Activated T-helper 1 cell treated with anti-CD3 and anti-CD28 coated beads, Interleukin-2, amount 50 U/mL, for 16 hours (primary cell): ENCODE data around the gene CIAO2B.
"Not testable (repeated sequence)": the region's sequence is repeated elsewhere in the genome, so short reads cannot be mapped to it uniquely, and the experiment has no call there.

Experiments used
- DNase-seq, 2 donors: peaks; one replicate each; pipeline ENCODE4 v3.0.0-alpha.2; 2020; ENCODE audit warnings: low read depth in 1 of 2, low spot score in 1 of 2

Gene CIAO2B

DNA sequence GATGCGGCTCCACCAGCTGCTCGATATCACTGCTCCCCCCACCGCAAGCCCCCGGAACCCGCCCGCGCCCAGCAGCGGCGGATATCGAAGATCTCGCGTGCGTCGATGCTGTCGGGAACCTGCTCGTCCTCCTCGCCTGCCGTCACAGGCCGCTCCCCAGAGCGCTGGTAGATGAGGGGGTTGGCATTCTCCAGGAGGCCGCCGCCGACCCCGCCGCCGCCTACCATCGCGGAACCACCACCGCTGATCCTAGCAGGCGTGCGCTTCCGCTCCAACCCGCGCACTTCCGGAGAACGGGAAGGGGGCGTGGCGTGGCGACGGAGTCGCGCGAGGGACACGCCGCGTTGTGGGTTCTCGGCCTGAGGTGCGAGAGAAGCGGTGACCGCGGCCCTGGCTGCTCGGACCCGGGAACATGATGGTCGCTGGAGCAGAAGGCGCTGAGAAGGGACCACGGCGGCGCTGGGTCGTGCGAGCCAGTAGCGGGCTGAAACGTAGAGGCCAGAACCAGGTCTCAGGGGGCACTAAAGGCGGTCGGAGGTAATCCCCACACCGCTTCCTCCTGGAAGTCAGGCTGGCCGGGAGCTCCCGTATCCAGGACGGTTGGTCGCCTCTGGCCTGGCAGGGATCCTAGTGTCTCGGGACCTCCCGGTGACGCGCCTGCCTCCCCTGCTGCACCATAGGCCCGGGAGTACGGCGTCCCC is at the start of gene CIAO2B:
CIAO2B (minus strand) TSS at position 265 of the 701 bp plus-strand sequence; CDS start at position 227, 38 bp downstream.
- peak; percentile 79 to 84 for DNase-seq

DNA sequence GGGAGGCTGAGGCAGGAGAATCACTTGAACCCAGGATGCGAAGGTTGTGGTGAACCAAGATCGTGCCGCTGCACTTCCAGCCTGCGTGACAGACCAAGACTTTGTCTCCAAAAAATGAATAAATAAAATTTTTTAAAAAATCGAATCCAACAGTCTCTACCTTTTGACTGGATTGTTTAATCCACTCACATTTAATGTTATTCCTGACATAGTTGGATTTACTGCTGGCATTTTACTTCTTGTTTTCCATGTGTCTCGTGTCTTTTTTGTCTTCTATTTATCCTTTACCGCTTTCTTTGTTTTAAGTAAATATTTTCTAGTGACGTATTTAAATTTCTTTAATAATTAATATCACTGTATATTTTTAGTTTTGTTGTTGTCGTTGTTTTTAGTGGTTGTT is 48.8 kb upstream of the CIAO2B start:
- no peak for DNase-seq

DNA sequence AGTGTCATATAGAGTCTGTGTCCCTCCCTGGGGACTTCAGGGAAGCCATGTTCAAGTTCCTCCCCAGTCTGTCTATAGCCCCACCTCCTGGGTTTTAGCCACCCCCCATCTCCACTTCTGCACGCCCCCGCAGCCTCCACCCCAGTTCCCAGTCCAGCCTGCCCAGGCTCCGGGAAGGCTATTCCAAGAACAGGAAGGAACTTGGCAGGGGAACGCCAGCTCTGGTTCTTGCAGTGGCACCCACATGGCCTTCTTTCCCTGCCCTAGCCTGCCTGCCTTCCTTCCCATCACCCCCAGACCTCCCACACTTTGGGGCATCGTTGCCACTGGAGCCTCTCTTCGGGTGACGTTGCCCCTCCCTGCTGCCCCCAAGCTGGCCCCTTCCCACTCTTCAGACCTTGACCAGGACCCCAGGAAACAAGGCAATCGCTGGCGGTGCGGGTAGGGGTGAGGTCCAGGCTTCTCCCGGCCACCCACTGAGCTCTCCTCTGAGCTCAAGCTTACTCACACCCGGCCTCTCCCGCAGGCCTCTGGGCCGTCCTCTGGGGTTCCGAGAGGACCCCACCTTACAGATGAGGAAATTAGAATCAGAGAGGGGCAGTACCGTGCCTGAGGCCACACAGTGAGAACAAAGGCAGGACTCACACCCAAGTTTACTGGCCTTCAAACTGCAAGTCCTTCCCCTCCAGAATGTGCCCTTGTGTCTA is 45.0 kb upstream of the CIAO2B start:
- no peak for DNase-seq

DNA sequence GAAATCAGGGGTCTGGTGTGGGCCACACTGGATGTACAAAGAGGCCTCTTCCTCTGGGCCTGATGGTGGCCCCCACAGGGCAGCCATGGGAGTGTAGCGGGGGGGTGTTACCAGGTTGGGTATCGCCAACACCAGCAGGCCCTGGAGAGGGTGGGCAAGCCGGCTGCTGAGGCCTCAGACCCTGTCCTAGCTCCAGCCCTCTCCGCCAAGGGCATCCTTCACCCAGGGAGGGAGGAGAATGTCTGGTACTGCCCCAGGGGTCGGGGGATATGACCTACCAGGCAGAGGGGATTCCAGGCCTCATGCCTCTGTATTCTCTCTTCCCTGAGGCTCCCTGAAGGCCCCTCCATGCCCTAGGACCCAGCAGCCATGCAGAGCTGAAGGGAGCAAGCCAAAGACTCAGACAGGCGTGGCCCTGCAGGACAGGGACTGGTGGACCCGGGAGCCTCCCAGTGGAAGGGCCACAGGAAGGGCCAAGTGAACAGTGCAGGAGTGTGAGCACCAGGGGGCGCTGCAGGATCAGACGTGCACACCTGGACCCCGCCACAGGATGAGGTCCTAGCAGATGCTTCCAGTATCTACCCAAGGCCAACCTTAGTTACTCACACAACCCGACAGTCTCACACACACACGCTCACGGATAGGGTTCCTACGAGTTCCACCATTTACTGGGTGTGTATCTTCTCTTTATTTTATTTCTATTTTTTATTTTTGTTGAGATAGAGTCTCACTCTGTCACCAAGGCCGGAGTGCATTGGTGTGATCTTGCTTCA is 43.3 kb upstream of the CIAO2B start:
- DNase-seq, result peak; percentile 83 to 89

DNA sequence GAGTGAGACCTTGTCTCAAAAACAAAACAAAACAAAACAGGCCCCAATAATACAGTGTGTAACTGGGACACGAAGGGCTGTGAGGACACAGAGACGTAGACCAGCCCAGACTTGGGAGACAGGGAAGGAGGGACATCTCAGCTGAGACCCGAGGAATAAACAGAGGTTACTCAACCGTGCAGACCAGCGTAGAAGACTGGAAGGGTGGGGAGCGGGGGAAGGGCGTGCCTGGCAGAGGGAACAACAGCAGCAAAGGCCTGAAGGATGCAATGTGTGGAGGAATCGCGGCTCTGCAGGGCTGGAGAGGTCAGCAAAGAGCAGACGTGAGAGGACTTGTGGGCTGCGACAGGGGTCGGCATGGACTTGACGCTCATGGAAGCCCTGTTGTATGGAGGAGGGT is 42.5 kb upstream of the CIAO2B start:
- DNase-seq, result no peak

DNA sequence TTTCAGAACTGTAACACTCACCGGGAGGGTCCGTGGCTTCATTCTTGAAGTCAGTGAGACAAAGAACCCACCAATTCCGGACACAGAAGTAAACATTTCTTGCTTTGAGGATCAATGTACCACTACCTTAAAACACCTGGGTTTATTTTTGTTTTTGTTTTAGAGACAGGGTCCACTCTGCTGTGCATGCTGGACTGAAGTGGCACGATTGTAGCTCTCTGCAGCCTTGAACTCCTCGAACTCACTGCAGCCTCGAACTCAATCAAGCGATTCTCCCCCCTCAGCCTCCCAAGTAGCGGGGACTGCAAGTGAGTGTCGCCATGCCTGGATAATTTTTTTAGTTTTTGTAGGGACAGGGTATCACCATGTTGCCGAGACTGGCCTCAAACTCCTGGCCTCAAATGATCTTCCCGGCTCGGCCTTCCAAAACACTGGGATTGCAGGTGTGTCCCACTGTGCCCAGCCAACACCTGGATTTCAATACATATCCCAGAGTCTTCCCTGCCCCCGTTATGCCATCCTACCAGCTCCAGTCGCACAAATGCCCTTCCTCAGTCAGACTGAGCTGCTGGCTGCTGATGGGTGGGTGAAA is 41.2 kb upstream of the CIAO2B start:
- no peak for DNase-seq

DNA sequence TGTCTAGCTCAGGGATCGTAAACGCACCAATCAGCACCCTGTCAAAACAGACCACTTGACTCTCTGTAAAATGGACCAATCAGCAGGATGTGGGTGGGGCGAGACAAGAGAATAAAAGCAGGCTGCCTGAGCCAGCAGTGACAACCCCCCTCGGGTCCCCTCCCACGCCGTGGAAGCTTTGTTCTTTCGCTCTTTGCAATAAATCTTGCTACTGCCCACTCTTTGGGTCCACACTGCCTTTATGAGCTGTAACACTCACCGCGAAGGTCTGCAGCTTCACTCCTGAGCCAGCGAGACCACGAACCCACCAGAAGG is 40.7 kb upstream of the CIAO2B start:
- not testable (repeated sequence) for DNase-seq

DNA sequence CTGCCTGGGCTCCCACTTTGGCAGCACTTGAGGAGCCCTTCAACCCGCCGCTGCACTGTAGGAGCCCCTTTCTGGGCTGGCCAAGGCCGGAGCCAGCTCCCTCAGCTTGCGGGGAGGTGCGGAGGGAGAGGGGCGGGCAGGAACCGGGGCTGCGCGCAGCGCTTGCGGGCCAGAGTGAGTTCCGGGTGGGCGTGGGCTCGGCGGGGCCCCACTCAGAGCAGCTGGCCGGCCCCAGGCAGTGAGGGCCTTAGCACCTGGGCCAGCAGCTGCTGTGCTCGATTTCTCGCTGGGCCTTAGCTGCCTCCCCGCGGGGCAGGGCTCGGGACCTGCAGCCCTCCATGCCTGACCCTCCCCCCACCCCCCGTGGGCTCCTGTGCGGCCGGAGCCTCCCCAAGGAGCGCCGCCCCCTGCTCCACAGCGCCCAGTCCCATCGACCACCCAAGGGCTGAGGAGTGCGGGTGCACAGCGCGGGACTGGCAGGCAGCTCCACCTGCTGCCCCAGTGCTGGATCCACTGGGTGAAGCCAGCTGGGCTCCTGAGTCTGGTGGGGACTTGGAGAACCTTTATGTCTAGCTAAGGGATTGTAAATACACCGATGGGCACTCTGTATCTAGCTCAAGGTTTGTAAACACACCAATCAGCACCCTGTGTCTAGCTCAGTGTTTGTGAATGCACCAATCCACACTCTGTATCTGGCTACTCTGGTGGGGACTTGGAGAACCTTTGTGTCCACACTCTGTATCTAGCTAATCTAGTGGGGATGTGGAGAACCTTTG is 40.1 kb upstream of the CIAO2B start:
- DNase-seq, result not testable (repeated sequence)

DNA sequence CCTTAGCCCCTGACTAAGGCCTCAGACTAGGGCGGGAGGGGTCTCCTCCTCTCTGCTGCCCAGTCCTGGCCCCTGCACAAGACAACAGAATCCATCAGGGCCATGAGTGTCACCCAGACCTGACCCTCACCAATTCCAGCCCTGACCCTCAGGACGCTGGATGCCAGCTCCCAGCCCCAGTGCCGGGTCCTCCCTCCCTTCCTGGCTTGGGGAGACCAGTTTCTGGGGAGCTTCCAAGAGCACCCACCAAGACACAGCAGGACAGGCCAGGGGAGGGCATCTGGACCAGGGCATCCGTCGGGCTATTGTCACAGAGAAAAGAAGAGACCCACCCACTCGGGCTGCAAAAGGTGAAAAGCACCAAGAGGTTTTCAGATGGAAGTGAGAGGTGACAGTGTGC is 39.5 kb upstream of the CIAO2B start:
- no peak for DNase-seq

DNA sequence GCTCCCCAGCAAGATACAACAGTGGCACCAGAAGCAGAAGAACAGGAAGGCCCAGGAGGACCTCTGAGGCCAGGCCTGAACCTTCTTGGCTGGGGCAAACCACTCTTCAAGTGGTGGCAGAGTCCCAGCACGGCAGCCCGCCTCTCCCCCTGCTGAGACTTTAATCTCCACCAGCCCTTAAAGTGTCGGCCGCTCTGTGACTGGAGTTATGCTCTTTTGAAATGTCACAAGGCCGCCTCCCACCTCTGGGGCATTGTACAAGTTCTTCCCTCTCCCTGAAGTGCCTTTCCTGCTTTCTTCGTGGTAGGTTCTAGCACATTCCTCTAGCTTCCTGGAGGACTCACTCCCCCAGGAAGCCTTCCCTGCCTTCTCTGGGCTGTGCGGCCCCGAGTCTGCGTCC is 38.8 kb upstream of the CIAO2B start:
- no peak for DNase-seq

DNA sequence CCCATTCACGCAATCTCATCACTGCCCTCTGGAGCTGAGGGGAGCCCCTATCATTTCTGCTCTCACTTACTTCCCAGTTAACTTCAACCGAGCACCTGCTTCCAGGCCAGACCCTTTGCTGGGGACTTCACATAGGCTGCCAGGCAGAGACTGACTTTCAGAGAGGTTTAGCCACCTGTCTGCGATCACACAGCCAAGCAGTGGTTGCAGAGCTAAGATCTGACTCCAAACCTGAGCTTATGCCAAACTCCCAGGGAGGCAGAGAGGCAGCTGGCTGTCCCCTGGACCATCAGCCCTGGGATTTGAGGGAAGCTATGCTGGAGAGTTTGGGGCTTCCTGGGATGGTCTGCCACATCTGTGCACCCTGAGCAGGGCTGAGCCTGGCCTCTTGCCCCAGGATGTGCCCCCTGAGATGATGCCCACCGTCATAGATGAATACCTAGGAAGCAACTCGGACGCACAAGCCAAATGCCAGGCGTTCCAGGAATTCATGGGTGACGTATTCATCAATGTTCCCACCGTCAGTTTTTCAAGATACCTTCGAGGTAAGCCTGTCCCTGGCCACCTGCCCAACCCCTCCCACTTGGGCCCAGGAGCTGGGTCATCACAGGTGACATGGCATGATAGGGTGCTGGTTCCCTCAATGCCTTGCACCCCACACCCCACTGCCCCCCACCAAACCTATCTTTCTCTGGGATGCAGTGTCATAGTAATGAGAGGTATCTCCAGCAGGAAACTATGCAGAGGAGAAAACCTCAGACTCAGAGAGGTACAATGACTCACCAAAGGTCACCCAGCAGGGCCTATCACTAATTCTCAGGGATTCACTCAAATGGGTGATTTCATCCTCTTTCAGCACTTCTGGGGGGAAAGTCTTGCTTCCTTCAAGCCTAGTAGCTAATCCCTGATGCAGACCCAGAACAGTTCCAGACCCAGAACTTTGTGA is 36.8 kb upstream of the CIAO2B start:
- no peak for DNase-seq

DNA sequence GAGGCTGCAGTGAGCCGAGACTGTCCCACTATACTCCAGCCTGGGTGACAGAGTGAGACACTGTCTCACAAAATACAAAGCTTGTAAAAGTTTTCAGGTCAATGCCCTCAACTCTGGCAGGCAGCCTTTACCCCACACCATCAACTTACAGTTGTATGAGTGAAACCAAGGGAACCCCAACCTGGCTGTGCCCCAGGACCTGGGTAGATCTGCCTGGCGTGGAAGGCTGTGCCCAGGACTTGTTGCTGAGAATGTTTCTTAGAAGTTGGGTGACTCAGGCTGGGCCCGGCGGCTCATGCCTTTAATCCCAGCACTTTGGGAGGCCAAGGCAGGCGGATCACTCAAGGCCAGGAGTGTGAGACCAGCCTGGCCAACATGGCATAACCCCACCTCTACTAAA is 34.6 kb upstream of the CIAO2B start:
- no peak for DNase-seq

DNA sequence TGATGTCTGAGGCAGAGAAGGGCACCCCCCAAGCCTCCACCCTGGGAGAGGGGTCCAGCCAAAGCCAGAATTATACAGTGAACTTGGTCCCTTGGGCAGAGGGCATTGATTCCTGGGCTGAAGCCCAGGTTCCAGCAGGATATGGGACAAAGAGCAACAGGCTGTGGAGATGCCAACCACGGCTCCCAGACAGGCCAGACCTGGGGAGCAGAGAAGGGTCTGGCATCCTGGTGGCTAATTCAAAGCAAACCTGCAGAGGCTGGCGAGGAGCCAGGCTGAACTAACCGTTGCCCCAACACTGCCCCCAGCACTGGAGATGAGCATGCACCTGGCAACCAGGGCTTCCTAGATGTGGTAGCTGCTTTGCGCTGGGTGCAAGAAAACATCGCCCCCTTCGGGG is 29.8 kb upstream of the CIAO2B start:
- no peak for DNase-seq

DNA sequence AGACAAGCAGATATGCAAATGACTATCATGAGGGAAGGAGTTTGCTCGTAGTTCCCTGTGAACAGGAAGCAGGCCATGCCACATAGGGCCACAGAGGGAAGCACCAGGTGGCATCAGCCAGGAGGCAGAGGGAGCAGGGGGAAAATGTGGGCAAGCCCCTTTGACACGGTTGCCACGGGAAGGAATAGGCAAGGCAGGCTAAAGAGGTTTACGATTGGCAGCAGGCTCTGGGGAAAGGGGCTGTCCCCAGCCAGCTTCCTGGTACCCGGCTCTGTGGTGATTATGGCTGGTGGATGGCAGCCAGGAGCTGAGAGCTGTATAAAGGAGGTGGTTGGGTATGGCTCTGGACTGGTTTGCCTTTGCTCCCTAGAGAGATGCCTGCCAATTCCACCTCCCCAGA is 27.7 kb upstream of the CIAO2B start:
- DNase-seq, result no peak

DNA sequence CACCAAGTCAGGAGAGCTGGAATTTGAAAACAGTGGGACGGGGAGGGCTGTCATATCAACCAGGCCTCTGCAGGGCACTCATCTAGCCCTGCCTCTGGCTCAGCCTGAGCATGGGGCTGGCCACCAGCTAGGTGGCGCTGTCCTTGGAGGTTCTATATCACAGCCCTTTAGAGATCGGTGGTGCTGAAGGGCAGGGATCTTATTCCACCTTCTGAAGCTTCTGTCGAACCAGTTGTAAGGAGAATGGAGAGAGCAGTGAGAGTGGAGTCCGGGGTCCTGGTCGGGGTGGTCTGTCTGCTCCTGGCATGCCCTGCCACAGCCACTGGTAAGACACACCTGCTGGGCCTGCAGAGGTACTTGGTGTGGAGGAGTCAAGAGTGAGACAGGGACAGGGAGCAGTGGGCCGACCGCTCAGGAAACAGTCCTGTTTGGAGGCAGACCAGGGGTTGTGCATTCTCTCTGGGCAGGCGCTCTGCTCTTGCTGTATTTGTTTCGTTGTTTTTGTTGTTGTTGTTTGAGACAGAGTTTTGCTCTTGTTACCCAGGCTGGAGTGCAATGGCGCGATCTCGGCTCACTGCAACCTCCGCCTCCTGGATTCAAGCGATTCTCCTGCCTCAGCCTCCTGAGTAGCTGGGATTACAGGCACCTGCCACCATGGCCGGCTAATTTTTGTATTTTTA is 27.0 kb upstream of the CIAO2B start, which contains the start of gene CES3:
CES3 (plus strand) TSS at position 202 of the 680 bp plus-strand sequence; CDS start at position 244, 42 bp downstream.
- DNase-seq, result peak; percentile 19 to 20

DNA sequence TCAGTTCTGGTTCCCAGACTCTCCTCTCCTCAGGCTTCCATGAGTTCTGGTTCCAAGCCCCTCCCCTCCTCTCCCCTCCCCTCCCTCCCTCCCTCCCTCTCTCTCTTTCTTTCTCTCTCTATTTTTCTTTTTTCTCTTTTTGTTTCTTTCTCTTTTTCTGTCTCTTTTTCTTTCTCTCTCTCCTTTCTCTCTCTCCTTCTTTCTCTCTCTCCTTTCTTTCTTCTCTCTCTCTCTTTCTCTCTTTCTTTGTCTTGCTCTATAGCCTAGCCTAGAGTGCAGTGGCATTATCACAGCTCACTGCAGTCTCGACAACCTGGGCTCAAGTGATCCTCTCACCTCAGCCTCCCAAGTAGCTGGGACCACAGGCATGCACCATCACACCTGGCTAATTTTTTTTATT is 26.1 kb upstream of the CIAO2B start:
- no peak for DNase-seq

DNA sequence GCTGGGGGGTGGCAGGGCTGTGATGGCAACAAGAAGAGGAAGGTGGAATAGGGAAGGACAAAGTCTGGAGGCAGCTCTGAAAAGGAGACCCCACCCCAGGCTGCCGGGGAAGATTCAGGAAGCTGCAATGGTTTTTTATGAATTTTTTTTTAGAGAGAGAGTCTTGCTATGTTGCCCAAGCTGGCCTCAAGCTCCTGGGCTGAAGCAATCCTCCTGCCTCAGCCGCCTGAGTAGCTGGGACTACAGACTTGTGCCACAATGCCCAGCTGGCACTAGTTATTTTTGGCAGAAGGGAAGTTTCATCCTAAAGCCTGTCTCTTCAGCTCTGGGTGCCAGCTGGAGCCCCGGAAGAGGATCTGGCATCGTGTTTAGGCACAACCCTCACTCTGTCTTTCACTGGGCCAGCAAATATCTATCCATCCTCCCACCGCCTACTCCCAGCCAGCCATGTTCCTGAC is 25.5 kb upstream of the CIAO2B start:
- DNase-seq, result no peak

DNA sequence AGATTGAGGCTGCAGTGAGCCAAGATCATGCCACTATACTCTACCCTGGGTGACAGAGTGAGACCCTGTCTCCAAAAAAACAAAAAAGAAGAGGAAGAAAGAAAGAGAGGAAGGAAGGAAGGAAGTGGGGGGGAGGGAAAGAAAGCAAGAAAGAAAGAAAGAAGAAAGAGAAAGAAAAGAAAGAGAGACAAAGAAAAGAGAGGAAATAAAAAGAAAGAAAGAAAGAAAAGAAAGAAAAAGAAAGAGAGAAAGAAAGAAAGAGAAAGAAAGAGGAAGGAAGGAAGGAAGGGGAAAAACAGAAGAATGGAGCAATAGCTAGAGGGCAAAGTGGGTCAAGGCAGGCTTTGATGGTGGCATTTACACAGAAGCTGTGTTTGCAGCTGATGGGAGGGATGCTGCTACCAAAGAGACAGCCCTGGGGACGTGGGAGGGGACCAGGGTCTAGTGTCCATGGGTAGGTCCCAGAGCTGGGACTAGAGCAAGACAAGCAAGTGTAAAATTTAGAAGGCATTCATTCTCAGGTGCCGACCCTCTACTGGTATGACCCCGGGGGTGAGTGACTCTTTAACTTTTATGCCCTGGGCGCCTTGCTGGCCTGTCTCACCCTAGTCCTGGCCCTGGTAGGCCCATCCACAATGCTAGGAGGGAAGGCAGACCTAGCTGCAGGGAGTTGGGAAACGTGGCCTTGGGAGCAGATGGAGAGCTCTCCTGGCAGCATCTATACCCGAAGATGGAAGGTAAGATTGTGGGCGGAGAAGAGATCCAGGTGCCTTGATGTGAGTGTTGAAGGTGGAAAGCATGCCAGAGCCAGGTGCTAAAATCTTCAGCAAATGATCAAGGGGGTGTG is 24.9 kb upstream of the CIAO2B start:
- DNase-seq, result no peak
